H1 (cell line): ENCODE results near the gene CRTAP. TPM values are rescaled to one million over a fixed set of nuclear protein-coding genes. Genes with fewer than 3 reads are reported as not detected.

Source experiments
- CEBPB ChIP-seq: IDR thresholded peaks from 2 replicates; pipeline ENCODE4 v1.6.1; 2012; ENCODE audit warnings: low read depth, low read length
- CREB1 ChIP-seq: IDR thresholded peaks from 2 replicates; pipeline ENCODE4 v1.6.1; 2012; ENCODE audit warnings: inconsistent platforms
- CTBP2 ChIP-seq: IDR thresholded peaks from 2 replicates; pipeline ENCODE4 v1.7.0; 2011; ENCODE audit warnings: borderline replicate concordance, mild to moderate bottlenecking, moderate library complexity, mixed read lengths, low read length; ENCODE audit not compliant: insufficient read depth, insufficient read length
- KDM4A ChIP-seq: IDR thresholded peaks from one replicate; pipeline ENCODE4 v1.7.1; 2012; ENCODE audit warnings: low read depth, mild to moderate bottlenecking, moderate library complexity, low read length, inconsistent platforms; ENCODE audit not compliant: severe bottlenecking
- POLR2AphosphoS5 ChIP-seq: IDR thresholded peaks from 2 replicates; pipeline ENCODE4 v1.6.1; 2011; ENCODE audit warnings: low read depth, low read length
- RXRA ChIP-seq: IDR thresholded peaks from 2 replicates; pipeline ENCODE4 v1.6.1; 2011; ENCODE audit warnings: low read depth, mild to moderate bottlenecking, low read length, moderate library complexity; ENCODE audit not compliant: insufficient read depth
- SAP30 ChIP-seq: fragments of 300-600 bp; sonication (generic); IDR thresholded peaks from 2 replicates; pipeline ENCODE4 v1.7.1; 2012; ENCODE audit warnings: low read length, moderate library complexity, mild to moderate bottlenecking, inconsistent platforms; ENCODE audit not compliant: insufficient read depth, insufficient replicate concordance
- SIX5 ChIP-seq: IDR thresholded peaks from 2 replicates; pipeline ENCODE4 v1.6.1; 2011; ENCODE audit warnings: mild to moderate bottlenecking, low read depth, low read length
- SP1 ChIP-seq: IDR thresholded peaks from 2 replicates; pipeline ENCODE4 v1.6.1; 2011; ENCODE audit warnings: low read depth, low read length
- polyA plus RNA-seq, 7 experiments: library from polyadenylated mRNA; depleted of rRNA in 3 of 7; stranded (reverse) in 5 of 7; unstranded in 2 of 7; fragments of >200 nt in 5 of 7; fragments of 200-250 nt in 2 of 7; gene quantifications; 1 replicate in 5 of 7; 2 replicates in 1 of 7; 4 replicates in 1 of 7; pipeline versions ENCODE4 v1.2.1 to v1.2.3, GENCODE V29; 2011 to 2013; ENCODE audit warnings: missing spikeins in 2 of 7, mixed read lengths in 2 of 7
- total RNA-seq: library from RNA; stranded (reverse); fragmentation: NEBNext Ultra II Directional; extraction: Animal tissue kit (Norgen Biotek cat#: 25700); gene quantifications from 2 replicates; pipeline ENCODE4 v1.2.1, GENCODE V29; 2021
- TF ChIP-seq, protein P1 (sequence below): fragments of 300-600 bp; sonication (generic); IDR thresholded peaks from 2 replicates; pipeline ENCODE4 v1.7.1; 2012; ENCODE audit warnings: low read length, moderate library complexity, mild to moderate bottlenecking, inconsistent platforms; ENCODE audit not compliant: insufficient replicate concordance

Gene CRTAP
- total and polyA plus RNA-seq, 2 of the 8 experiments (the other 6 are each of a cell fraction or from before 2014, with no cell fraction given), result 159 to 188 TPM

DNA sequence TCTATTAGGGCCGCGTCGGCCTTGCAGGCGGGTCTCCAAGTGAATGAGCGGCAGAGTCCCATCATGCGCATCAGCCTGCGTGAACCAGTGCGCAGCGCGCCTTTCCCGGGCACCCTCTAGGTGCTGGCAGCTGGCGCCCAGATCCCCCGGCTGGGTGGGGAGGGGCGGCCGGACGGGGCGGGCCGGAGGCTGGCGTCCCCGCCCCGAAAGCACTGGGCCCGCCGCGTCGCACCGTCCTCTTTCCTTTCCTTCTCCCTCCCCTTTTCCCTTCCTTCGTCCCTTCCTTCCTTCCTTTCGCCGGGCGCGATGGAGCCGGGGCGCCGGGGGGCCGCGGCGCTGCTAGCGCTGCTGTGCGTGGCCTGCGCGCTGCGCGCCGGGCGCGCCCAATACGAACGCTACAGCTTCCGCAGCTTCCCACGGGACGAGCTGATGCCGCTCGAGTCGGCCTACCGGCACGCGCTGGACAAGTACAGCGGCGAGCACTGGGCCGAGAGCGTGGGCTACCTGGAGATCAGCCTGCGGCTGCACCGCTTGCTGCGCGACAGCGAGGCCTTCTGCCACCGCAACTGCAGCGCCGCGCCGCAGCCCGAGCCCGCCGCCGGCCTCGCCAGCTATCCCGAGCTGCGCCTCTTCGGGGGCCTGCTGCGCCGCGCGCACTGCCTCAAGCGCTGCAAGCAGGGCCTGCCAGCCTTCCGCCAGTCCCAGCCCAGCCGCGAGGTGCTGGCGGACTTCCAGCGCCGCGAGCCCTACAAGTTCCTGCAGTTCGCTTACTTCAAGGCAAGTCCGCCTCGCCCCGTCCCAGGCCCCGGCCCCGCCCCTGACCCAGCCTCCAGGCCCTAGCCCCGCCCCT is at the start of gene CRTAP (continued):
- TF ChIP-seq, protein P1, sequence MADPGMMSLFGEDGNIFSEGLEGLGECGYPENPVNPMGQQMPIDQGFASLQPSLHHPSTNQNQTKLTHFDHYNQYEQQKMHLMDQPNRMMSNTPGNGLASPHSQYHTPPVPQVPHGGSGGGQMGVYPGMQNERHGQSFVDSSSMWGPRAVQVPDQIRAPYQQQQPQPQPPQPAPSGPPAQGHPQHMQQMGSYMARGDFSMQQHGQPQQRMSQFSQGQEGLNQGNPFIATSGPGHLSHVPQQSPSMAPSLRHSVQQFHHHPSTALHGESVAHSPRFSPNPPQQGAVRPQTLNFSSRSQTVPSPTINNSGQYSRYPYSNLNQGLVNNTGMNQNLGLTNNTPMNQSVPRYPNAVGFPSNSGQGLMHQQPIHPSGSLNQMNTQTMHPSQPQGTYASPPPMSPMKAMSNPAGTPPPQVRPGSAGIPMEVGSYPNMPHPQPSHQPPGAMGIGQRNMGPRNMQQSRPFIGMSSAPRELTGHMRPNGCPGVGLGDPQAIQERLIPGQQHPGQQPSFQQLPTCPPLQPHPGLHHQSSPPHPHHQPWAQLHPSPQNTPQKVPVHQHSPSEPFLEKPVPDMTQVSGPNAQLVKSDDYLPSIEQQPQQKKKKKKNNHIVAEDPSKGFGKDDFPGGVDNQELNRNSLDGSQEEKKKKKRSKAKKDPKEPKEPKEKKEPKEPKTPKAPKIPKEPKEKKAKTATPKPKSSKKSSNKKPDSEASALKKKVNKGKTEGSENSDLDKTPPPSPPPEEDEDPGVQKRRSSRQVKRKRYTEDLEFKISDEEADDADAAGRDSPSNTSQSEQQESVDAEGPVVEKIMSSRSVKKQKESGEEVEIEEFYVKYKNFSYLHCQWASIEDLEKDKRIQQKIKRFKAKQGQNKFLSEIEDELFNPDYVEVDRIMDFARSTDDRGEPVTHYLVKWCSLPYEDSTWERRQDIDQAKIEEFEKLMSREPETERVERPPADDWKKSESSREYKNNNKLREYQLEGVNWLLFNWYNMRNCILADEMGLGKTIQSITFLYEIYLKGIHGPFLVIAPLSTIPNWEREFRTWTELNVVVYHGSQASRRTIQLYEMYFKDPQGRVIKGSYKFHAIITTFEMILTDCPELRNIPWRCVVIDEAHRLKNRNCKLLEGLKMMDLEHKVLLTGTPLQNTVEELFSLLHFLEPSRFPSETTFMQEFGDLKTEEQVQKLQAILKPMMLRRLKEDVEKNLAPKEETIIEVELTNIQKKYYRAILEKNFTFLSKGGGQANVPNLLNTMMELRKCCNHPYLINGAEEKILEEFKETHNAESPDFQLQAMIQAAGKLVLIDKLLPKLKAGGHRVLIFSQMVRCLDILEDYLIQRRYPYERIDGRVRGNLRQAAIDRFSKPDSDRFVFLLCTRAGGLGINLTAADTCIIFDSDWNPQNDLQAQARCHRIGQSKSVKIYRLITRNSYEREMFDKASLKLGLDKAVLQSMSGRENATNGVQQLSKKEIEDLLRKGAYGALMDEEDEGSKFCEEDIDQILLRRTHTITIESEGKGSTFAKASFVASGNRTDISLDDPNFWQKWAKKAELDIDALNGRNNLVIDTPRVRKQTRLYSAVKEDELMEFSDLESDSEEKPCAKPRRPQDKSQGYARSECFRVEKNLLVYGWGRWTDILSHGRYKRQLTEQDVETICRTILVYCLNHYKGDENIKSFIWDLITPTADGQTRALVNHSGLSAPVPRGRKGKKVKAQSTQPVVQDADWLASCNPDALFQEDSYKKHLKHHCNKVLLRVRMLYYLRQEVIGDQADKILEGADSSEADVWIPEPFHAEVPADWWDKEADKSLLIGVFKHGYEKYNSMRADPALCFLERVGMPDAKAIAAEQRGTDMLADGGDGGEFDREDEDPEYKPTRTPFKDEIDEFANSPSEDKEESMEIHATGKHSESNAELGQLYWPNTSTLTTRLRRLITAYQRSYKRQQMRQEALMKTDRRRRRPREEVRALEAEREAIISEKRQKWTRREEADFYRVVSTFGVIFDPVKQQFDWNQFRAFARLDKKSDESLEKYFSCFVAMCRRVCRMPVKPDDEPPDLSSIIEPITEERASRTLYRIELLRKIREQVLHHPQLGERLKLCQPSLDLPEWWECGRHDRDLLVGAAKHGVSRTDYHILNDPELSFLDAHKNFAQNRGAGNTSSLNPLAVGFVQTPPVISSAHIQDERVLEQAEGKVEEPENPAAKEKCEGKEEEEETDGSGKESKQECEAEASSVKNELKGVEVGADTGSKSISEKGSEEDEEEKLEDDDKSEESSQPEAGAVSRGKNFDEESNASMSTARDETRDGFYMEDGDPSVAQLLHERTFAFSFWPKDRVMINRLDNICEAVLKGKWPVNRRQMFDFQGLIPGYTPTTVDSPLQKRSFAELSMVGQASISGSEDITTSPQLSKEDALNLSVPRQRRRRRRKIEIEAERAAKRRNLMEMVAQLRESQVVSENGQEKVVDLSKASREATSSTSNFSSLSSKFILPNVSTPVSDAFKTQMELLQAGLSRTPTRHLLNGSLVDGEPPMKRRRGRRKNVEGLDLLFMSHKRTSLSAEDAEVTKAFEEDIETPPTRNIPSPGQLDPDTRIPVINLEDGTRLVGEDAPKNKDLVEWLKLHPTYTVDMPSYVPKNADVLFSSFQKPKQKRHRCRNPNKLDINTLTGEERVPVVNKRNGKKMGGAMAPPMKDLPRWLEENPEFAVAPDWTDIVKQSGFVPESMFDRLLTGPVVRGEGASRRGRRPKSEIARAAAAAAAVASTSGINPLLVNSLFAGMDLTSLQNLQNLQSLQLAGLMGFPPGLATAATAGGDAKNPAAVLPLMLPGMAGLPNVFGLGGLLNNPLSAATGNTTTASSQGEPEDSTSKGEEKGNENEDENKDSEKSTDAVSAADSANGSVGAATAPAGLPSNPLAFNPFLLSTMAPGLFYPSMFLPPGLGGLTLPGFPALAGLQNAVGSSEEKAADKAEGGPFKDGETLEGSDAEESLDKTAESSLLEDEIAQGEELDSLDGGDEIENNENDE, result no peak
- TF ChIP-seq CREB1 (no peak), SAP30 (no peak), POLR2AphosphoS5 (peak; percentile 56; the same call in 1 of the 2 replicates), CEBPB (no peak), SIX5 (no peak), KDM4A (peak; percentile 99), CTBP2 (no peak), RXRA (no peak), SP1 (no peak)
